Limb (tissue), 2 donors: ENCODE measurements around the gene RABEPK.
A peak's percentile ranks its signal among the peaks of the same experiment; 100 is the strongest.
"Not testable (repeated sequence)": the region's sequence is repeated elsewhere in the genome, so short reads cannot be mapped to it uniquely, and the experiment has no call there.

ENCODE experiments used
- DNase-seq, 2 donors: peaks; one replicate each; pipeline ENCODE4 v3.0.0-alpha.2; 2016; ENCODE audit errors: extremely low spot score in 2 of 2

RABEPK gene

DNA sequence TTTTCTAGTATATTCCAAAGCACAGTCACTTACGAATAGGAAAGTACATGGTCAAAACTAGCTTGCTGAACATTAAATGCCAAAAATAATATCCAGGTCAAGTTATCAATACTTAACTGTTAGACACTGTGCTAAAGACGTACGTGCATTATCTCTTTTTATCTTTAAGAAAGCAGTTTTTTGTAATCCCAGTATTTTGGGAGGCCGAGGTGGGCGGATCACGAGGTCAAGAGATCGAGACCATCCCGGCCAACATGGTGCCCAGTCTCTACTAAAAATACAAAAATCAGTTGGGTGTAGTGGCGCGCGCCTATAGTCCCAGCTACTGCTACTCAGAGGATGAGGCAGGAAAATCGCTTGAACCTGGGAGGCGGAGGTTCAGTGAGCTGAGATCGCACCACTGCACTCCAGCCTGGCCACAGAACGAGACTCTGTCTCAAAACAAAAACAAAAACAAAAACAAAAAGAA lies 43.5 kb downstream of the RABEPK start:
- DNase-seq = no peak

DNA sequence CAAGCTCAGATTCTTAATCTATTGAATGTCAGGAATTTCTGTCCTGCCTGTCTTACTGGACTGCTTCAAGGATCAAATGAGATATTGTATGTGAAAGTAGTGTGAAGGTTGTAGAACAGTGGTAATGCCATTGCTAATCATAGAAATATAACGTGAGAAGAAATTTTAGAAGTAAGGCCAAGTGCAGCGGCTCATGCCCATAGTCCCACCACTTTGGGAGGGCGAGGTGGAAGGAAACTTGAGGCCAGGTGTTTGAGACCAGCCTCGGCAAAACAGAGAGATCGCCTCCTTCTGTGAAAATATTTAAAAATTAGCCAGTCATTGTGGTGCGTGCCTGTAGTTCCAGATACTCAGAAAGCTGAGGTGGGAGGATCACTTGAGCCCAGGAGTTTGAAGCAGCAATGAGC lies 45.9 kb downstream of the RABEPK start:
- no peak for DNase-seq

DNA sequence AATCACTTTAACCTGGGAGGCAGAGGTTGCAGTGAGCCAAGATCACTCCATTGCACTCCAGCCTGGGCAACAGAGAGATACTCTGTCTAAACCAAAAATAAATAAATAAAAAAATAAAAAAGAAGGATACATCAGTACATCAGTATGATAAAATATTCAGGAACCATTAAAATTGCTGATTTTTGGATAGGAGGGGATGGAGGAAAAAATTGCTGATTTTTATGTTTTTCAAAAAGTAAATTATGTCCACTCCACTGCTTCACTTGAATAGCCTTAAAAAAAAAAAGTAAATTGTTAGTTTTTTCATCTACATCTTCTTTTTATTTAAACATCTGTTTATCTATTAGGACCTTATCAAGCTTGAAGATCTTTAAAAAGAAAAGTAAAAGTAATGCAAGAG lies 53.9 kb downstream of the RABEPK start:
- no peak for DNase-seq

DNA sequence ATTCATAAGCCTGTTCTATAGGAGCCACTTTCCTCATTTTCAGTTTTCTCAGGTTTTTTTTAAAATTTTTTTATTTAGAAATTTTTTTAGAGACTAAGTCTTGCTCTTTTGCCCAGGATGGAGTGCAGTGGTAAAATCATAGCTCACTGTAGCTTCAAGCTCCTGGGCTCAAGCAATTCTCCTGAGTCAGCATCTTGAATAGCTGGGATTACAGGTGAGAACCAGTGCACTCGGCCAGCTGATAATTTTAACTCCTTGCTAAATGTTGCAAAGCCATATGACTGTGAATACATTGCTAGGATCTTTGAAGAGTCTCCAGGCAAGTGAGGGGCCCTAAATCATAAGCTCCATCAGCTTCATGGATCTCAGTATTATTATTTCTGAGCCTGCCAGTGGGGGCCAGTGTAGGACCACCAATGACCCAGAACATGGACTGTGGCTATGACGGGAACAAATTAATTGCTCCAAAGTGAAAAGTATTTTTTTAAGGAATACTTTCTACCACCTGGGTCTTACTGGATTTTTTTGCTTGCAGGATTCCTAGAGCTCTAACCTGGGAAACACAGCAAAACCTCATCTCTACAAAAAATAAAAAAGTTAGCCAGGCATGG lies 55.5 kb downstream of the RABEPK start:
- peak in 1 of 2 donors; percentile 37 for DNase-seq

DNA sequence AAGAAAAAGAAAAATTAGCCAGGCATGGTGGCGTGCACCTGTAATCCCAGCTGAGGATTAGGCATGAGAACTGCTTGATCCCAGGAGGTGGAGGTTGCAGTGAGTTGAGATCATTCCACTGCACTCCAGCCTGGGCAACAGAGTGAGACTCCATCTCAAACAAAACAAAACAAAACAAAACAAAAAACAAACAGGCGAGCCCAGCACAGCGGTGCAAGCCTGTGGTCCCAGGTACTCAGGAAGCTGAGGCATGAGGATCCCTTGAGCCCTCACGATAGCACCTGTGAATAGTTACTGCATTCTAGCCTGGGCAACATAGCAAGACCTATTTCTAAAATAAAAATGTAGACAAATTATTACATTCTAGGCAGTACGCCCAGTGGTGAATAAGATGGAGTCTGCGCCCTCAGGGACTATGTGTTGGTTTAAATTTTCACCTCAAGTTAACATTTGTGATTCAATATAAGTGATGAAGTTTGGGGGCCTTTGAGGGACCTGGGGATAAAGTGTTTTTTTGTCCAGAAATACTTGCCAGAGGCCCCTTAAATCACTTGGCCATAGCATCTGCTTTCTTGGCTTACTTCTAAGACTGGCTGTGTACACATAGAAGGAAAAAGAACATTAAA lies 57.9 kb downstream of the RABEPK start:
- DNase-seq = no peak

DNA sequence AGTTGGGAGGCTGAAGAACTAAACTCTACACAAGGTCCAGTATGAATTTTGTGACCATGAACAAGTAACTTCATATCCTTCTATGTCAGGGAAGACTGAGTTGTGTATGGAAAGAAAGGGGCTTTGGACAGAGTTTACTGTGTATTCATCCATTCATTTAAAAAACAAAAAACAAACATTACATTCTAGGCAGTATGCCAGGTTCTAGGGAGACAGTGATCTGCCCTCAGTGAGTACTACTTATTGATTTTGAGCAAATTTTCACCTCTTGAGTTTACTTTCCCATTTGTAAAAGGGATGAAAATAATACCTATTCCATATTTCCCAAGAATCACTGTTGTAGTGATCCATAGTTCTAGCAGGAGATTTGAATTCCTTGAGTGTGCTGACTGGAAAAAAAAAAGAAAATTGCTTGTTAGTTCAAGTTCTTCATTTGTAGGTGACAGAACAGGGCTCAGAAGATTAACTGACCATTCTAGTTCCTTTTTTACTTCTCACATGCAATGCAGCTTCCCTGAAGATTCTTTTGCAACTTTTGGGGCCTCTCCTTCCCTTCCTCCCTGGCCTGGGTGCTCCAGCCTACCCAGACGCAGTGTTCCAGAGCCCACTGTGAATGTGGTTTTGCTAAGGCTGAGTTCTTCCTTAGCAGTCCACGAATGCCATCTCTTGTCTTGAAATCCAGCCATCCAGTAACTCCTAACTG lies 58.6 kb downstream of the RABEPK start:
- DNase-seq = no peak

DNA sequence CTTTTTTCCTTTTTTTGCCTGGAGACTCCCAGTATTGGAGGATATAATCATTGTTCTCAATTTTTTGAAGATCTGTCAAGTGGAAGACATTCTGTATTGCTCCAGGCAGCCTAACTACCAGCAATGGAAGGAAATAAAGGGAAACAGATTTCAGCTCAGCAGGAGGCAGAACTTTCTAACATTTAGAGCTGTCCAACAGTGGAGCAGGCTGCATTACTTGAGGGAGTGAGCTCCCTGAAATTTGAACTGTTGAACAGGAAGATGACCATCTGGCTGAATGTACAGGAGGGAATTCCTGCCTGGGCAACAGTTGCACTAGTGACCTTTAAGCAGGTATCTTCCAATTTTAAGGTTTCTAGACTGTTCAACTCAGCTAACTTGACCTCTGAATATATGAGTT lies 60.2 kb downstream of the RABEPK start:
- DNase-seq = no peak

DNA sequence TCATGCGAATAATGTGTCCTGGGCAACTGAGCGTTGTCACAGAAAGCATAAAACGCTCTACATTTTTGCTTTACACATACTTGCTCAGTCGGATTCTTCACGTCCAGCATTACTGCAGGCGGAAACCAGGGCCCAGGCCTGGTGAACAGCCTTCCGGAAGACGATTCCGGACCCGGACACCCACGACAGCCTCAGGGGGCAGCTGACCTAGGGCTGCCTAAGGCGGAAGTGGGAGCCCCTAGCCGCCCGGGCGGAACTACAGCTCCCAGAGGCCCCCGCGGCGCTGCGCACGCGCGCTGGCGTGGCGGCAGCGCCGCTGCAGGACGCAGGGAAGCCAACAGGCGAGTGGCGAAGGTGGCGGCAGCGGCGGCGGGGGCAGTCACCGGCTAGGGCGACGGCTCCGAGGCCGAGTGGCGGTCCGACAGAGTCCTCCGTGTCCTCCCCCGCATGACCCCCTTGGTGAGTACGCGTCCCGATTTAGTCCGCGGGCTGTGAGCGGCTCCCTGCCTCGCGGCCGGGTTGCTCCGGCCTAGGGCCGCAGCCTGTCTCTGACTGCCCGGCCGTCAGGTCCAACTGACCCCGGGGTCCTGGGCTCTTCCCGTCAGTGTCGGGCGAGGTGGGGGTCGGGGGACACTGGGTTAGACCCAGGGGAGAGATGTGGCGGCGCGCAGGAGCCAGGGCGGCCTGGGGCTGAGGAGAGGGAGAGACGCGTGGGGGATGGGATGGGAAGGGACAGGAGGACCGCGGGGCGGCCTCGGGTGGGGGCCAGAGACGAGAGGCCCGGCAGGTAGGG lies 61.4 kb downstream of the RABEPK start, which contains the start of gene GAPVD1:
GAPVD1 (plus strand) TSS at position 326 of the 793 bp plus-strand sequence. CDS start 37,096 bp downstream, outside the sequence.
- DNase-seq = peak; percentile 89 to 94

DNA sequence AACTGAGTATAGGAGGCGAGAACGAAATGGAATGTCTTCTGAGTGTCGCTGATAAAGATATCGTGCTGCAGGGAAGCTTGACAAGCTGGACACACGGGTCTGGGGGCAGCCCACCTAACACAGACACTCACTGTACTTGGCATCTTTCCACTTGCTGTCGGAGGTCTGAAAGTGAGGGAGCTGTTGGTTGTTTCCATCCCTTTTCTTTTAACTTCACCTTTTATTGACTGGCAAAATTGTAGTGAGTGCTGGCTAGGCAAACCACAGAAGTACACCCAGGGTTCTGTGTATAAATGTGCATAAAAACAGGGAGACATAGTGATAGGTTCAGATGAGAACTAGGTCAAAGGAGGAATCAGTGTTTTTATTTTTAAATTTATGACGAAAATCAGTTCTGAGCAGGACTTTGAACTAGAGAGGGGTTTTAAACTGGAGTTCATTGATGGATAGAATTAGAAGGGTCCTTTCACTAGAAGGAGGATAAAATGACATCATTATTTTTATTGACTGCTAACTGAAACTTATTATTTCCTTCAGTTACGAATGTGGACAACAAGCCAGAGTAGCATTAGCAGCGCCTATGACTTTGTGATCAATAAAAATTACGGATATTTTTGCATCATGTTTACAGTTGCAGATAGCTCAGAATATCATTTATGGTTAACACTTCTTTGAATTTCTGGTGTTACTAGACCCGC lies 62.1 kb downstream of the RABEPK start:
- no peak for DNase-seq

DNA sequence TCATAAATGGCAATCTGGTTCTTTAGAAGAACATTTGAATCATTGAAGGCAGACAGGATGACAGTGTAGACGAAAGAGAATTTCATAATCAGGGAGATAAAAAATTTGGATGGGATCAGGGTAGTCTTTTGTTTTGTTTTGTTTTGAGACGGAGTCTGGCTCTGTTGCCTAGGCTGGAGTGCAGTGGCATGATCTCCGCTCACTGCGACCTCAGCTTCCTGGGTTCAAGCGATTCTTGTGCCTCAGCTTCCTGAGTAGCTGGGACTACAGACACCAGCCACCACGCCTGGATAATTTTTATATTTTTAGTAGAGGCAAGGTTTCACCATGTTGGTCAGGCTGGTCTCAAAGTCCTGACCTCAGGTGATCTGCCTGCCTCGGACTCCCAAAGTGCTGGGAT lies 63.7 kb downstream of the RABEPK start:
- not testable (repeated sequence) for DNase-seq

DNA sequence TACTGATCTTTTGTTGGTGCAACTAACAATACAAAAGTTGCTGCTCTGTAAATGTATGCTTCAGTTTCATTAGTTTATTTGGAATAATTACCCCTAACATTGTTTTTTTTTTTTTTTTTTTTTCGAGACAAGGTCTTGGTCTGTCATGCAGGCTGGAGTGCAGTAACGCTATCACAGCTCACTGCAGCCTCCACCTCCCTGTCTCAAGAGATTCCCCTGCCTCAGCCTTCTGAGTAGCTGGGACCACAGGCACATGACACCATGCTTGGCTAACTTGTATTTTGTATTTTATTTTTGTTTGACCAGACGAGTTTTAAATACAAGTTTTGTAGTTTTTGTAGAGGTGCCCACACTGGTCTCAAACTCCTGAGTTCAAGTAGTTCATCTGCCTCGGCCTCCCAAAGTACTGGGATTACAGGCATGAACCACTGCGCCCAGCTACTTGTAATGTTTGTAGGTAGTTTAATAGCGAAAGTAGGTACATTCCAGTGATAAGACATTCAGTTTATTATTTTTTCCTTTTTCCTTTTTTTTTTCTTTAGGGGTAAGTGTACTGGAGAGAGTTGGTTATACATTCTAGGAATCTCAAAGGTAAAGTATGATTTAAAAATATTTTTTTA lies 68.2 kb downstream of the RABEPK start:
- no peak for DNase-seq

DNA sequence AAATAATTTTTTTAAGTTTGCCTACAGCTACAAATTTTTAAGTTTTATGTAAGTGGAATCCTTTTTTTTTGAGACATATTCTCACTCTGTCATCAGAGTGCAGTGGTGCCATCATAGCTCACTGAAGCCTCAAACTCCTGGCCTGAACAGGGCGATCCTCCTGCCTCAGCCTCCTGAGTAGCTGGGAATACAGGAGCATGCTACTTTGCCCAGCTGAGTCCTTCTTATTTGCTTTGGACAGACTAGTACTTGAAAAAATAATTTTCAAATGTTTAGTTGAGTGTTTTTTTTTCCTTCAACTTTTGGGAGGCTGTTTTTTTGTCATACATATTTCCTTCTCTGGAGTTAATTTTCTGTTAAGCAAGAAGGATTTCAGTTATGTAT lies 68.7 kb downstream of the RABEPK start:
- no peak for DNase-seq

DNA sequence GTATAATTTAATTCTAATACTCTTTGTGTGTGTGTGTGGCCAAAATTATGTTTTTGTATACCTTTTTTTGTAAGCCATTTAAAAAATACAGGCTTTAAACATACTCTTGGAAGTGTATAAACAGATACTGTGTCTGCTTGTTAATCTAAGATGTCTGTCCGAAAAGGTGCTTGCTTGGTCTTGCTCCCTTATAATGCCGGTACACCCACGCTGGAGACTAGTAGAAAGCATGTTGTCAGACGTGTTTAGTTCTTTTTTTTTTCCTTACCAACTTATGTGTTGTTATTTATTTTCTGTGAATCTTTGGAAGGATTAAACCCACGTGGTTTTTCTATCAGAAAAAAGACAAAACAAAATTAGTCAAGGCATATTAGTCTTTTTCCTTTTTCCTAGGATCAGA lies 70.7 kb downstream of the RABEPK start:
- no peak for DNase-seq

DNA sequence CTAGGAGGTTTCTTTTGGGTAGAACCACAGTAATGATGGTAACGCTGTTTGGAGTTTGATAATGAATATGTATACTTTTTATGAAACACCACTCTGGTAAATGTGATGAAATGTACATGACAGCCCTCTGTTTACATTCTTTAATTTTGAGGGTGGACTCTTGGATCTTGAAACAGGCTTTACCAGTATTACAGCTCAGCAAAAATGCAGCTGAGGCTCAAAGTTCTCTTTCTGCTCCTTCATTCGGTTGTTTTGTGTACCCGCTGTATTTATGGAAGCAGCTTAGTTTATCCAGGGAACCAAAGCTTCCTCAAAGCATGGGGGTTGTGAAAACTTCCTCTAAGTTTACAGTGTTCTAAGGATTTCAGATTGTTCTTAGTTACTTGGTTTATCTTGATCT lies 72.4 kb downstream of the RABEPK start:
- no peak for DNase-seq

DNA sequence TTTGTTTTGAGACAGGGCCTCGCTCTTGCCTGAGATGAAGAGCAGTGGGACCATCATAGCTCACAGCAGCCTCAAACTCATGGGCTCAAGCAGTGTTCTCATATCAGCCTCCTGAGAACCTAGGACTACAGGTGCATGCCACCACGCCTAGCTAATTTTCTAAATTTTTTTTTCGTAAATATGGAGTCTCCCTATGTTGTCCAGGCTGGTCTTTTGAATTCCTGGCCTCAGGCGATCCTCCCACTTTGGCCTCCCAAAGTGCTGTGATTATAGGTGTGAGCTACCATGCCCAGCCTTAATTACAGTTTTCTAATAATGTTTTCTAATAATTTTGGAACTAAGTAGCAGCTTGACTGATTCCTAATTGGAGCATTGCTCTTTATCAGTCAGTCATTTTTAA lies 76.4 kb downstream of the RABEPK start:
- no peak for DNase-seq

DNA sequence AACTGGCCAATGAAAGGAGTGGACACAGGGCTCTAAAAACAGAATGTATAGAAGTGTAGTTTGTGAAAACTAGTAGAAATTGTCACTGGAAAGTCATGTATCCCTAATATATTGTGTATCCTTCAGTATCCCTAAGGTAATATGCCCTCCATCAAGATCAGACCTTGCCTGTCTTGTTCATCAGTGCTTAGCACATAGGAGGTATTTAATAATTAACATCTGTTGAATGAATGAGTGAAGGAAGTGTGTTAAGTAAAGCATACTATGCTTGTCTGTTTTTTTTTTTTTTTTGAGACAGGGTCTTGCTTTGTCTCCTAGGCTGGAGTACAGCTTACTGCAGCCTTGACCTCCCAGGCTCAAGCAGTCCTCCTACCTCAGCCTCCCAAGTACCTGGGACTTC lies 77.1 kb downstream of the RABEPK start:
- DNase-seq = no peak

DNA sequence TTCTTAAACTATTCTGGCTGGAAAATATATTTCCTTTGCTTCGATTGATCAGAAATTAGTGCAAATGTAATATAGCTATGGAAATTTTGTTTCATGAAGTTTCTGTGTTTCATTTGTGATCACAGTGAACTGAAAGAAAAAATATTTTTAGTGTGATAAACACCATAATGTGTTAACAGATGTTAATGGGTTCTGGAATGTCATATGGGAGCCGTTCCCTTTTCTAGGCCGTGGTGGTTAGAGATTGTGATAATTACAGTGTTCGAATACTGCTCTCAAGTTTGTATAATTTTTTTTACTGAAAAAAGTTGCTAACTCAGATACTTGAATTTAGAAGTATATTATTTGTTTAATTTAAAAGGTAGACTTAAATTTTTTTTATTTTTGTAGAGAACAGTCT lies 80.6 kb downstream of the RABEPK start:
- DNase-seq = no peak
